Epidermal melanocyte (primary cell): ENCODE measurements around the gene KLHDC10.
"Not testable (repeated sequence)": the region's sequence is repeated elsewhere in the genome, so short reads cannot be mapped to it uniquely, and the experiment has no call there.

Source experiments
- DNase-seq: peaks from one replicate; pipeline ENCODE4 v3.0.0; 2011; ENCODE audit warnings: low spot score; ENCODE audit not compliant: insufficient read length

The KLHDC10 gene

DNA sequence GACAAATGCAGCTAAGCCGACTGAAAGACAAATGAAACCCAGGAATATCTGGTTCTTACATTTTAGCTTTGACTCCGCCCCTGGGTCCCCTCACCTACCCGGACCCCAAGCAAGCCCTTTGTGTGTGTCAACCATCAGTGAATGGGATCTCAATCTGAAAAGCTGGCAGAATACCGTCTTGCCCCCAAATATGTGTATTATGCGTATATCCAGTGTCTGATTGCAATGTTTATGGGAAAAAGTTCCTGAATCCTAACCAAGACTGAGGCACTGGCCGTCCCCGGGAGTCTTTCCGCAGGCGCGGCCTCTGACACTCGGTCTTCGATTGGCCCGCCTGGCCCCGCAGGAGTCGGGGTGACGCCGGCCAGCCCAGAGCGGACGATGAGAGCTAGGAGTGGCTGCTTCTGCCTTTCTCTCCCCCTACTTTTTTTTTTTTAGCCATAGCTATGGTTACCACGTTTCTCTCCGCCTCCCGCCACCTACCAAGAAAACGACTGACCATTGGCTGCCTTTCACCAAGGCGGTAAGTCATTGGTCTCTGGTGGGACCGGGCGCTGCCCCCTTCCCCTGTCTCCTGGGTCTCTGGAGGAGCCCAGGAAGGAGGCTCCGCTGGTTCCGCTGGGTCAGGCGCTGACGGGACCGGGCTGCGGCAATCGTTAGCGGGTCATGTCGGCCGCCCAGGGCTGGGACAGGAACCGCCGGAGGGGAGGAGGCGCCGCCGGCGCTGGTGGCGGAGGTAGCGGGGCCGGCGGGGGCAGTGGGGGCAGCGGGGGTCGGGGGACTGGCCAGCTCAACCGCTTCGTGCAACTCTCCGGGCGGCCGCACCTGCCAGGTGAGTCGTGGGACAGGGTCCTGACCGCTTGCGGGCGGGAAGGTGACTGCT lies at the start of gene KLHDC10:
Gene KLHDC10 (plus strand): TSS at position 557 of the 883 bp plus-strand sequence. CDS start 110 bp downstream, at position 667.
- DNase-seq, result peak; percentile 98

DNA sequence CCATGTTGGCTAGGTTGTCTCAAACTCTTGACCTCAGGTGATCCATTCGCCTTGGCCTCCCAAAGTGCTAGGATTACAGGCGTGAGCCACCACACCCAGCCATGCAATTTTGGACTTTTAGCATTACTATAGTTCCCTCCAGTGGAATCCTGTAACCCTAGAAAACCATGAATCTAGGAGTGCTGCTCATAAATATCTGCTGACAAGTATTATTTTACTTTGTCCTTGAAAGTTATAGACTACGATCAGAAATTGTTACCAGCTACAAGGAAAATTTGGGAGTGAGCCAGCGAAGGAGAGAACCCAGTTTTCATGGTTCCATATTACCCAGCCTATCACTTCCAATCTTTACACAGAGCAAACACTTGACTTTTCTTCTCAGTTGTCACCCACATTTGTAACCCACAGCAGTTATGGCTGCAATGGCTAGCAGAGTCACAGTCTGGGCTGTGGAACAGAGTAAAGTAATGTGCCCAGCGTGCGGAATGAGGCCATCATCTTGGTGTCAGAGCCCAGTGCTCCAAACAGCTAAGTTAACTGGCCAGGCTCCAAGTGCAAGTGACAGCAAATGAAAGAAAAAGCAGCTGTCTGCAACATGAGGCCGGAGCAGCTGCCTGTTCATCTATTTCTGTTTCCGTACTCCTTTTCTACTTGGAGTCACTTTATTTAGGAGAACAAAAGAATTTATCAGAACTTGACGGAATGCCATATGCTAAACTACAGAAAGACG lies 49.1 kb upstream of the KLHDC10 start:
- no peak for DNase-seq

DNA sequence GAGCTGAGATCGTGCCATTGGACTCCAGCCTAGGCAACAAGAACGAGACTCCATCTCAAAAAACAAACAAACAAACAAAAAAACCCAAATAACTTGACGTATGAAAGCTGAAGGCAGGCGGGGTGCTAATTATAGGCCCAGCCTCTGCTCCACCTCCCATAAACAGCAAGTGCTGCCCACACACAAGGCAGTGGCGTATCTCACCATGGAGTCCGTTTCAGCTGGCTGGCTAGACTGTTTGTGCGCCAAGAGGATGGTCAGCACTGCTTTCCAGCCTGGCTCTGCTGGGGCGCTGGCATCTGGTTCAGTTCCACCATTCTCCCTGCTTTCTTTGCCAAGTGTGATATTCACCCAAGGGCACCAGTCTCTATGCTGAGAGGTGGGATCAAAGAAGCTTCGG lies 48.2 kb upstream of the KLHDC10 start:
- no peak for DNase-seq

- no peak for DNase-seq
These were observed 47.6 kb upstream of the KLHDC10 start for GRCh38 chr7:130022623-130023175.

- no peak for DNase-seq
These were observed 45.9 kb upstream of the KLHDC10 start for GRCh38 chr7:130024390-130024789.

DNA sequence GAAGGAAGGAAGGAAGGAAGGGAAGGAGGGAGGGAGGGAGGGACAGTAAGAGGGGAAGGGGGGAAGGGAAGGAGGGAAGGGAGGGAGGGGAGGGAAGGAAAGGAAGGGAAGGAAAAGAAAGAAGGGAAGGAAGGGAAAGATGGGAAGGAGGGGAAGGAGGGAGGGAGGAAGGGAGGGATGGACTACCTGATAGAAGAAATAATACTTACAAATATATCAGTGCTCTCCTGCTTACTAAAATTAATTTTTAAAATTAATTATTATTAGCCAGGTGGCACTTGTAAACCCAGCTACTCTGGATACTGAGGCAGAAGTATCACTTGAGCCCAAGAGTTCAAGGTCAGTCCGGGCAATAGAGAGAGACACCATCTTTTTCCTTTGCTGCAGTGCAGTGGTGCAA lies 37.6 kb upstream of the KLHDC10 start:
- DNase-seq, result no peak

DNA sequence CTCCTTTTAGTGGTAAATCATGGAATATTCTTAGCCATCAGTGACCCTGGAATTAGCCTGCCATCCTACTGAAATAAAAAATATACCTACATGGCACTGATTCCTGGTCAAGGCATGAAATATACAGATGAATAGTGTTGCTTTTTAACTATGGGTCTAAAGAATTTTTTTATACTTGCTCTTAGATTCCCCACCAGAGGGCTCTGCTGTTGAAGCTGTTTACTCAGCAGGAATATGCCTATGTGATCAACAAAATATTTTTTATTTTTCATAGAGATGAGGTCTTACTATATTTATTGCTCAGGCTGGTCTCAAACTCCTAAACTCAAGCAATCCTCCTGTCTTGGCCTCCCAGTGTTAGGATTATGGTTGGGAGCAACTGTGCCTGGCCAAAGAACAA lies 32.6 kb upstream of the KLHDC10 start:
- DNase-seq, result no peak

- no peak for DNase-seq
These were observed 29.8 kb upstream of the KLHDC10 start for GRCh38 chr7:130040576-130040975.

GRCh38 chr7:130047831-130048230 lies 22.5 kb upstream of the KLHDC10 start:
- no peak for DNase-seq

- no peak for DNase-seq
These were observed 21.4 kb upstream of the KLHDC10 start for GRCh38 chr7:130048906-130049305.

- not testable (repeated sequence) for DNase-seq
These were observed 18.1 kb upstream of the KLHDC10 start for GRCh38 chr7:130052250-130052649.

DNA sequence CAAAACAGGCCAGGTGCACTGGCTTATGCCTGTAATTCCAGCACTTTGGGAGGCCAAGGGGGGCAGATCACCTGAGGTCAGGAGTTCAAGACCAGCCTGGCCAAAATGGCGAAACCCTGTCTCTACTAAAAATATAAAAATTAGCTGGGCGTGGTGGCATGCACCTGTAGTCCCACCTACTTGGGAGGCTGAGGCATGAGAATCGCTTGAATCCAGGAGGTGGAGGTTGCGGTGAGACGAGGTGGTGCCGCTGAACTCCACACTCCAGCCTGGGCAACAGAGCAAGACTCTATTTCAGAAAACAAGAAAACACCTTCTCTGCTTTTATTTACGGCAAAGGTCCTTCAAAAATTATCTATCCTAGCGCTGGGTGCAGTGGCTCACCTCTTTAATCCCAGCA lies 15.1 kb upstream of the KLHDC10 start:
- not testable (repeated sequence) for DNase-seq

- DNase-seq, result no peak
These were observed 8.1 kb upstream of the KLHDC10 start for GRCh38 chr7:130062246-130062645.

DNA sequence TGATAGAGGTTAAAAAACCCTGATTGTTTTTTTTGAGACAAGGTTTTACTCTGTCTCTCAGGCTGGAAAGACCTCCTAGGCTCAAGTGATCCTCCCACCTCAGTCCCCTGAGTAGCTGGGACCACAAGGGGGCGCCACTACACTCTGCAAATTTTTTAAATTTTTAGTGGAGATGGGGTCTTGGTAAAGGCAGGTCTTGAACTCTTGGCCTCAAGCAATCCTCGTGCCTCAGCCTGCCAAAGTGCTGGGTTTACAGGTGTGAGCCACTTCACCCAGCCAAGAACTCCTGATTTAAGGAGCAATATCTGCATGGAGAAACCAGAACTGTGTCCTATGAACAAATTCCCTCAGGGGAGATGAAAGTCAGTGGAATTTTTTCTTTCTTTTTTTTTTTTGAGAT lies 7.3 kb upstream of the KLHDC10 start:
- no peak for DNase-seq

DNA sequence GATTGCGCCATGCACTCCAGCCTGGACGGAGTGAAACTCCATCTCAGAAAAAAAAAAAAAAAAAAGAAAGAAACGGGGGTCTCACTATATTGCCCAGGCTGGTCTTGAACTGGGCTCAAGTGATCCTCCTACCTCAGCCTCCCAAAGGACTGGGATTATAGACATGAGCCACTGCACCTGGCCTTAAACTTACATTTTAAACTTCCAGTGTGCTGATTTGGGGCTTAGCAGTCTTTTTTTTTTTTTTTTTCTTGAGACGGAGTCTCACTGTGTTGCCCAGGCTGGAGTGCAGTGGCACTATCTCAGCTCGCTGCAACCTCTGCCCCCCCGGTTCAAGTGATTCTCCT lies 5.8 kb upstream of the KLHDC10 start:
- not testable (repeated sequence) for DNase-seq

GRCh38 chr7:130065500-130066152 lies 4.7 kb upstream of the KLHDC10 start:
- no peak for DNase-seq

DNA sequence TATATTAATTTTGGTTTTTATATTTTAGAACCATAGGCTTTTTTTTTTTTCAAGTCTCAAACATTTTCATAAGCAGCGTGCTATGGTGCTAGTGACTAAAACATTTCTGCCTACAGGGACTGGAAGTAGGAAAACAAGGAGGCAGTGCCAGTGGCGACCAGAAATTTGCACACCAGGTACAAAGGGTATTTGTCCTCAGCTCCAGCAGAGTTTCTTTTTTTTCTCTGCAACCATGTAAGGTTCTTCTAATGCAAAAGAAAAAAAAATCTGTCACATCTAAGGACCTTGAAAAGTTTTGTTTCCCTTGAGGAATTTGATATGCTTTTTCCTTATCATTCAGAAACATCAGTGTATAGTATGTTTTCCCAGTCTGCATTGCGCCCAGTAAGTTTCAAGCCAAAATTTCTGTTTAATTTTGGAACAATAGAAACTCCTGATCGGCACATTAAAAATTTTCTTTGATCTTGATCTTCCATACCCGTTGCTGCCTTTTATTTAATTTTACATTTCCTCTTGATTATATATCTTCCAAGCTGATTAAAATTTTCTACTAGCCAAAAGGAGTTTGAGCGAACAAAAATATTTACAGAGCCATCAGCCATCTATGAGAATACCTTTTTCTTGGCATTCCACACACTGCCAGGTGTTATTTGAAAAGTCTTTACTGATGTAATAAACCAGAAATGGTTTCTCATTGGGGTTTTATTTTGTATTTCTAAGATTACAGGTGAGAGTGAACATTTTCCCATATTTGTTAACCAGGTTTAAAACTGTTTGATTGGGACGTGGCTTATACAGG lies 956 bp upstream of the KLHDC10 start:
- DNase-seq, result no peak

GRCh38 chr7:130070861-130071622 lies 708 bp downstream of the KLHDC10 start:
- peak; percentile 17 for DNase-seq

- peak; percentile 54 for DNase-seq
These were observed 1.6 kb downstream of the KLHDC10 start for GRCh38 chr7:130071701-130072622.
